ENCODE results near the gene SALL4.

- TF ChIP-seq ZNF70 (CRISPR knock-in tag; IDR thresholded peaks at IDR 0.05): no peak
- no peak for TF ChIP-seq ZFP30 (CRISPR knock-in tag; IDR thresholded peaks at IDR 0.05)
- TF ChIP-seq OSR1 (CRISPR knock-in tag; IDR thresholded peaks at IDR 0.05): no peak
Observed at GRCh38 chr20:51797357-51798025, 4.8 kb downstream of the SALL4 start.

All from SK-N-SH treated with all-trans-retinoic acid at 6 μM for 48 hours (cell line).